Activated CD8-positive, alpha-beta memory T cell treated with anti-CD3 and anti-CD28 coated beads, Interleukin-2, amount 50 U/mL, for 24 hours (primary cell): Measurements from ENCODE around the gene RAD51B.

Source experiments
- DNase-seq: peaks from one replicate; pipeline ENCODE4 v3.0.0-alpha.2; 2020; ENCODE audit errors: extremely low read depth

Gene RAD51B

GRCh38 chr14:67892466-67893100, 73.0 kb downstream of the RAD51B start:
- DNase-seq, result no peak

GRCh38 chr14:67900231-67900630, 80.7 kb downstream of the RAD51B start:
- no peak for DNase-seq

GRCh38 chr14:67908052-67908754, 88.6 kb downstream of the RAD51B start:
- no peak for DNase-seq

GRCh38 chr14:67911562-67911961, 92.0 kb downstream of the RAD51B start:
- DNase-seq, result no peak

GRCh38 chr14:67916430-67916829, 96.9 kb downstream of the RAD51B start:
- no peak for DNase-seq

GRCh38 chr14:67917006-67917405, 97.4 kb downstream of the RAD51B start:
- DNase-seq, result no peak

- DNase-seq, result no peak
Measured at GRCh38 chr14:67918838-67919237, 99.3 kb downstream of the RAD51B start.

GRCh38 chr14:67919259-67920032, 99.9 kb downstream of the RAD51B start:
- DNase-seq, result no peak

GRCh38 chr14:67926821-67927220, 107.2 kb downstream of the RAD51B start:
- DNase-seq, result no peak

- no peak for DNase-seq
Measured at GRCh38 chr14:67927244-67927643, 107.7 kb downstream of the RAD51B start.

- DNase-seq, result no peak
Measured at GRCh38 chr14:67928375-67928774, 108.8 kb downstream of the RAD51B start.

- no peak for DNase-seq
Measured at GRCh38 chr14:67932708-67933246, 113.2 kb downstream of the RAD51B start.

GRCh38 chr14:67933266-67933665, 113.7 kb downstream of the RAD51B start:
- DNase-seq, result no peak

GRCh38 chr14:67934087-67934486, 114.5 kb downstream of the RAD51B start:
- no peak for DNase-seq

GRCh38 chr14:67934862-67935261, 115.3 kb downstream of the RAD51B start:
- DNase-seq, result no peak

- DNase-seq, result no peak
Measured at GRCh38 chr14:67935371-67935770, 115.8 kb downstream of the RAD51B start.

- no peak for DNase-seq
Measured at GRCh38 chr14:67938071-67938470, 118.5 kb downstream of the RAD51B start.

- no peak for DNase-seq
Measured at GRCh38 chr14:67940486-67941455, 121.2 kb downstream of the RAD51B start.

- no peak for DNase-seq
Measured at GRCh38 chr14:67941456-67942018, 122.0 kb downstream of the RAD51B start.

GRCh38 chr14:67942080-67942710, 122.6 kb downstream of the RAD51B start:
- no peak for DNase-seq

- DNase-seq, result no peak
Measured at GRCh38 chr14:67943947-67944346, 124.4 kb downstream of the RAD51B start.
